Stimulated activated CD4-positive, alpha-beta T cell treated with anti-CD3 and anti-CD28 coated beads, TNF-alpha, amount 100 ng/mL, for 4 hours (primary cell): Measurements from ENCODE around the gene GPR162.

ENCODE experiments used
- DNase-seq, 3 experiments: peaks; one replicate each; pipeline ENCODE4 v3.0.0-alpha.2; 2020; ENCODE audit warnings: low read depth in 3 of 3

Gene GPR162

GRCh38 chr12:6836851-6837250, 15.2 kb downstream of the GPR162 start:
- no peak for DNase-seq

GRCh38 chr12:6837370-6838060, 15.9 kb downstream of the GPR162 start:
- no peak for DNase-seq

GRCh38 chr12:6838854-6839253, 17.2 kb downstream of the GPR162 start:
- no peak for DNase-seq

DNA sequence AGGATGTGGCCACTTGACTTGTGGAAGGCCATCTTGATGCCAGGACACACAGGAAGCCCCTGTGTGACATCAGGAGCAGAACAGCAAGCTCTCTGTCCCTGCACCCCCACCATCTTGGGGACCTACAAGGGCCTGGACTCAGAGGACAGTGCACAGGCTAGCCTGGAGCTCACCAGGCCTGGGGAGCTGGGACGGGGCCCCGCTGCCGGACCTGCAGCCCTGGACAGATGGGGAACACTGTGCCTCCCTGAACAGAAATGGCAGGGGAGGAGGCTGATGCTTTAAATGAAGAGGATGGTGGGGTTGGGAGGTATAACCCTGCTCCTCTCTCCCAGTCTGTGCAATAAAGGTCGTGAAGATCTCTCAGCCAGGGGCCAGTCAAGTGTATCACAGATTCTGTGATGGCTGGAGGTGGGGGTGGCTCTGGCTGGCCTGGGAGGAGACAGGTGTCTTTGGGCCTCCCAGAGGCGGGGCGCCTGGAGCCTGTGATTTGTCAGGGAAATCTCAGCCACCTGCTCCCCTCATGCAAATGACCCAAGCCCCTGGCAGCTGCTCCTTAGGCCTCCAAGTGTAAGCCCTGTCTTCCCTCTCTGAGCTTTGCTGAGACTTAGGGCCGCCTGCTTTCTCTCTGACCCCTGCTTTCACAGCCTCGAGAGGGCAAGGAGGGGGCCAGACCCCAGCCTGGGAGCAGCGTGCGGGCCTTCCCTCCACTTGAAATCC, 18.0 kb downstream of the GPR162 start:
- no peak for DNase-seq

DNA sequence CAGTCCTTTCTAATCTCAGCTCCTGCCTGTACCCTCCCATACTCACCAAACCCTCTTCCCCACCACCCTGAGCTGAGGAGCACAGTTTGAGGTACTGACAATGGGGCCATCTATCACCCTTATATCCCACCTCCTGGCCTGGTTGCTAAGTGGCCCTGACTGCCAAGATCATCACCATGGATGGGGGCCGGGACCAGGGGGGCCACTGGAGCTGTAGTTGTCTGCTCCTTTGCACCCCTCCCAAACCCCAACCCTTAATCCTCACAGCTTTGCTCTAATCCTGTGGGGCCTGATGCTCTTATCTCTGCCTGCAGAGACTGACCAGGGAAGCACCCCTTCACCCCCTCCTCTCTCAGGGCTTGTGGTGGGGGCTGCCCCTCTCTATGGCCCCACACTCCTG, 18.7 kb downstream of the GPR162 start:
- no peak for DNase-seq

DNA sequence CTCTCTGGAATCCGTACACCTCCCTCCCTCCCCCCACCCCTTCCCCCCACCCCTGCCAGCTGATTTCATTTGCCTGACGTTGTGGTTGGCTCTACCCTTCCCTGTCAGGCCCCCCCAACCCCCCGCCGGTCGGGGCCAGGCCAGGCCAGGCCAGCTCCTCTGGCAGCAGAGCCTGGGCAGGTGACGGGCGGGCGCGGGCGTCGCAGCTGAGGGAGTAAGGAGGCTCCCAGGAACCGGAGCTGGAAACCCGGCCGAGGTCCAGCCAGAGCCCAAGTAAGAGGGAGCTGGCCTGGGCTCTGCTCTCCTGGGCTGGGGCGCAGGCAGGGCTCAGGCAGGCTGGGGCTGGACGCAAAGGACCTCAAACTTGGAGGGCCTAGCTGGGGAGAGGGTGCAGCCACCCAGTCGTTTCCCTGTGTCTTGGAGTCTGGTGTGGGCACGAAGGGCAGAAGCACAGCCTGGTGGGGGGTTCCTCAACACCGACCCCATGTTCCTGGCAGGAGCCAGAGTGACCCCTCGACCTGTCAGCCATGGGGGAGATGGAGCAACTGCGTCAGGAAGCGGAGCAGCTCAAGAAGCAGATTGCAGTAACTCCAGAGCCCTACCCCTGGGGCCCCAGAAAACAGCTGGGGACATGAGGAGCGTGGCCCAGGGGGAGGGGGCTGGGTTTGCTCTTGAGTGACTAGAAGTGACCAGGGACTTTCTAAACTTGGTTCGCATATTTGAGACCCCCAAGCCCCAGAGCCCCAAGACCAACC, 19.3 kb downstream of the GPR162 start, which contains the start of gene GNB3:
Gene GNB3 (plus strand): TSS at position 165 of the 755 bp plus-strand sequence. CDS start 363 bp downstream, at position 528.
- no peak for DNase-seq

GRCh38 chr12:6842075-6842474, 20.5 kb downstream of the GPR162 start:
- no peak for DNase-seq

- DNase-seq, result no peak
Measured at GRCh38 chr12:6843118-6843902, 21.7 kb downstream of the GPR162 start.

DNA sequence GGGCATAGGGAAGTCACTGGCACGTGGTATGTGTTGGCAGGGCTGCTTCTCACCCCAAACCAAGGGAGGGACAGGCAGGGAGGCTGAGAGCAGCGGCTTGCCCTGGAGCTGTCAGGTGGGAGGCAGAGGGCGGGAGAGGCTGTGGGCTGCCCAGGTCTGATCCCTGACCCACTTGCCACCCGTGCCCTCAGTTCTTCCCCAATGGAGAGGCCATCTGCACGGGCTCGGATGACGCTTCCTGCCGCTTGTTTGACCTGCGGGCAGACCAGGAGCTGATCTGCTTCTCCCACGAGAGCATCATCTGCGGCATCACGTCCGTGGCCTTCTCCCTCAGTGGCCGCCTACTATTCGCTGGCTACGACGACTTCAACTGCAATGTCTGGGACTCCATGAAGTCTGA, 23.8 kb downstream of the GPR162 start:
- no peak for DNase-seq

- no peak for DNase-seq
Measured at GRCh38 chr12:6846316-6846869, 24.8 kb downstream of the GPR162 start.

DNA sequence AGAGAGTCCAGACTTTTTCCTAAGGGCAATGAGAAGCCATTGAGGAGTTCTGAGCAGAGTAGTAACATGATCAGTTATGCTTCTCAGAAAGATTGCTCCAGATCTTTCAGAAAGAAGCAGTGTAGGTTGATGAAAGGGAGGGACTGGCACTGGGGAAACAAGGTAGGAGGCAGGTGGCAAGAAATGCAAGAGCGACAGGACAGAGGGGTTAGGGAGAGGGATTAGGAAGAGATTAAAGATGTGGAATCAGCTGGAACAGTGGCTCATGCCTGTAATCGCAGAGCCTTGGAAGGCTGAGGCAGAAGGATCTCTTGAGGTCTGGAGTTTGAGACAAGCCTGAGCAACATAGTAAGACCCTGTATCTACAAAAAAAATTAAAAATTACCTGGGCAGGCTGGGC, 26.1 kb downstream of the GPR162 start:
- DNase-seq, result no peak

DNA sequence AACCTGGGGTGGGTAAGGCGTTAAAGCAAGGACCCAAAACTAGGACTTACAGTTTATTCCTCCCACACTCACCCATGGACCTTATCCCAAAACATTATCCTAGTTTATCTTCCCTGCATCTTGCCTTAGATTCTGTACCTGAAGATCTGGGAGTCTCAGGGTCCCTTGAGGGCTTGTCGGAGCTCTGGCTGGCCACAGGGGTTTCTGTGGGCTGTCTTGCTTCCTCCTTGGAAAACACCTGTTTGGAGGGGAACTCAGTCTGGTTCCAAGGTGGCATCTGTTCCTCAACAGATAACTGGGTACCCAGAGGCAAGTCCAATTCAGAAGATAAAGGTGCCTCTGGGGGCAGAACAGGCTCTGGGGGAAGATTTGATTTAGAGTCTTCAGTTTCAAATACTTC, 27.8 kb downstream of the GPR162 start:
- DNase-seq, result no peak

DNA sequence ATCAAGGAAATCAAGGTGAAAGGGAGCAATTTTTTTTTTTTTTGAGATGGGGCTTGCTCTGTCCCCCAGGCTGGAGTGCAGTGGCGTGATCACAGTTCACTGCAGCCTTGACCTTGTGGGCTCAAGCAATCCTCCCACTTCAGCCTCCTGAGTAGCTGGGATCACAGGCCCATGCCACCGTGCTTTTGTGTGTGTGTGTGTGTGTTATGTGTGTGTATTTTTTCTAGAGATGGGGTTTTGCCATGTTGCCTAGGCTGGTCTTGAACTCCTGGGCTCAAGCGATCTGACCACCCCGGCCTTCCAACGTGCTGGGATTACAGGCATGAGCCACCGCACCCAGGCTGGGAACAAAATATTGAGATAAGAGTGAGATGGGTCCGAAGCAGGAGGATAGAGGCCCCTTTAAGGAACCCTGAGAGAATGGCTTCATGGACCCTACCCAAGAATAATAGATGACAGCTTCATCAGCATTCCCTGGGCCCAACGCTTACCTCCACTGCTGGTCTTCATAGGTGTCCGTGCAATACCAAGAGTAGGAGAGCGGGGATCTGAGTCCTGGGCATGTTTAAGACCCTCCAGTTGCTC, 28.4 kb downstream of the GPR162 start:
- no peak for DNase-seq

DNA sequence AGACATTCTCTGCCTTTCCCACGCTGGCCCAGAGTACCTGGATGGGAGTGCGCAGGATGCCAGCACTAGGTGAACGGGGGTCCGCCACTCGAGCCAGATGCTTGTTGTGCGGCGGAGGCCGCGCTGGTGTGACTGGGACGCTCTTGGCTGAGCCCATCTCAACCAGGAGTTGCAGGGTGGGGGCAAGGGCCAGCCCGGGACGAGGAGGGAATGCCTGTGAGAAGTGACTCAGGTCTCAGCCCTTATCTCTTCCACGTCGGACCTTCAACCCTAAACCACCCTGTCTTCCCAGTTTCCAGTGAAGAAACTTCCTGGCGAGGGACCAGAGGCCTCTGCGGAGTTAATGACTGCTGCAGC, 29.2 kb downstream of the GPR162 start:
- DNase-seq, result no peak

DNA sequence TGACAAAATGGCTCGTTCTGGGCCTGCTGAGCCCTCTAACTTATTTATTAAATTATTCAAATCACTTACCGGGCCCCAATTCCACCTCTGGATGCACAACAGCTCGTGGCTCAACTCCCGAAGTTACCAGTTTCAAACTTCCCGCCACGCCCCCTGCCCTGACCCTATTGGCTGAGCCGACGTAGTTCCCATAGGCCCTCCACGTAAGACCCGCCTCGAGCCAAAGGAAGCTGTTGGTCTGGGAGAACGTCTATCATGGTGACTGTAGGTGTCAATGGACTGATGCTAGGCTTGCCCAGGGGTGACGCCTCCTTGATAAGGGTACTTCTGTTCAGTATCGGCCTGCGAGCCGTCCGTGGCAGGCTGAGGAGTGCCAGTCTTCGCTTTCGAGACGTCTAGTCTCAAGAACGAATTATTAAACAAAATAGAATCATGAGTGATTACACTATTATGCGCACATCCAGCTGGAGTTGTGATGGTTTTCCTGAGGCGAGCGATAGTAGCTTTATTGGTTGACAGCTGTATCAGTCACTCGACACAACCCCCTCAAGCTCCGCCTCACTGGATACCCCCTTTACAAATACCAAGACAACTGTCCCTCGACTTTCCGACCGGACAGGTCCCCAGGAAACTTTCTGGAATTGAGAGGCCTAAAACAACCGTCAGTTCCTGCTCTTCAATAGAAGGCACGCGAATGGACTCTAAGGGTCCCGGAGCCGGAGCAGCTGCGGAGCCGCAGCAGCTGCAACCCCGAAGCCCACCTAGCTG, 29.7 kb downstream of the GPR162 start, which contains the start of gene CDCA3:
Gene CDCA3 (minus strand): TSS at position 134 of the 768 bp plus-strand sequence. CDS start 334 bp downstream, outside the sequence.
- peak; percentile 75 to 87 (median 79) for DNase-seq

DNA sequence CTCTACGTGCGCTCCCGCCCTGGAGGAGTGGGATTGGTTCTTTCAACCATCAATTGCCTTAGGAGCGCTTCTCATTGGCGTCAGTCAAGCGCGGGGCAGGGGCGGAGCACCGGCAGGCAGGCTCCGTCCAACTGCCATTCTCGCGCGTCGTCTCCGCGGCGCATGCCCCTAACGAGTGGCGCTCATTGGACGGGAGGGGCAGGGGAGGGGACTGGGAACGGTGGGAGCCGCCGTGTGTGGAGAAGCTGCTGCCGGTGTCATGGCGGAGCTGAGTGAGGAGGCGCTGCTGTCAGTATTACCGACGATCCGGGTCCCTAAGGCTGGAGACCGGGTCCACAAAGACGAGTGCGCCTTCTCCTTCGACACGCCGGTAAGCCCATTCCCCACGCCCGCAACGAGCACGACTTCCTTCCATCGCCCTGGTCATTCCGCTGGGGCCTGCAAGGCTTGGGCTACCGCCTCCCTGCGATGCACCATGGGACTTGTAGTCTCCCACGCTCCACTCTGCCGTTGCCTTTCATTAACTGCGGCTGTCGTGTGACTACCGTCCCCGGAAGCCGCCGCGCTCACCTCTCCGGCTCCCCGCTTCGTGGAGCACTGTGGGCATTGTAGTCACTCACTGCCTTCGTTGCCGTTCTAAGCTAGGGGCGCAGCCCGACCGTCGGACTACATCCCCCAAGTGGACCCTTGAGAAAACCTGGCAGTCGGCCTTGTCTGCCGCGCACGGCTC, 30.5 kb downstream of the GPR162 start, which contains the start of gene USP5:
Gene USP5 (plus strand): TSS at position 230 of the 730 bp plus-strand sequence. CDS start 30 bp downstream, at position 260.
- peak; percentile 92 to 97 (median 95) for DNase-seq

GRCh38 chr12:6852651-6853354, 31.2 kb downstream of the GPR162 start:
- peak; percentile 31 to 56 (median 33) for DNase-seq

- DNase-seq, result no peak
Measured at GRCh38 chr12:6853626-6854025, 32.0 kb downstream of the GPR162 start.

DNA sequence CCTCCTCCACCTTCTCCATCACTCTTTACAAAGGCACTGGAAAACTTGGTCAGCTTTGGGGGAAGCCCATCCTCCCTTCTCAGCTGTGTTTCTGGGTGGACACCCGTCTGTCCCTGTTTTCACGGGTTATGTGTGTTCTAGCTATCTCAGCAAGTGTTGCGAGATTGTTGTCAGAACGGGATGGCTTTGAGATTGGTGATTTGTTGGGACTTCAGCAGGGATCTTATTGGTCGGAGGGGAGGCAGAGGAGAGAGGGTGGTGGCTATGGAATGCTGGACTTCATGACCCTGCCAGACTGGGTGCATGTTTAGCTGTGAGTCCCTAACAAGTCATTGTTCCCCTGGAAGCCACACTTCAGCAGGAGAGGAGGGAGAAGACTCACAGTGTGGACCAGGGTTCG, 32.4 kb downstream of the GPR162 start:
- DNase-seq, result no peak
